CD4-positive, alpha-beta T cell treated with Interleukin-4 for 1 hour (primary cell): ENCODE measurements around the gene CYLC1.

Source experiments
- DNase-seq, 2 donors: peaks; one replicate each; pipeline ENCODE4 v3.0.0-alpha.2; 2020 to 2022

The CYLC1 gene

GRCh38 chrX:83860846-83861245 is at the start of gene CYLC1:
Gene CYLC1, plus strand, starts transcription at chrX:83861146. Its CDS starts 37 bp downstream, at chrX:83861183.
- no peak for DNase-seq

GRCh38 chrX:83819304-83819703 is 41.6 kb upstream of the CYLC1 start:
- no peak for DNase-seq

GRCh38 chrX:83829874-83830273 is 31.1 kb upstream of the CYLC1 start:
- no peak for DNase-seq

DNA sequence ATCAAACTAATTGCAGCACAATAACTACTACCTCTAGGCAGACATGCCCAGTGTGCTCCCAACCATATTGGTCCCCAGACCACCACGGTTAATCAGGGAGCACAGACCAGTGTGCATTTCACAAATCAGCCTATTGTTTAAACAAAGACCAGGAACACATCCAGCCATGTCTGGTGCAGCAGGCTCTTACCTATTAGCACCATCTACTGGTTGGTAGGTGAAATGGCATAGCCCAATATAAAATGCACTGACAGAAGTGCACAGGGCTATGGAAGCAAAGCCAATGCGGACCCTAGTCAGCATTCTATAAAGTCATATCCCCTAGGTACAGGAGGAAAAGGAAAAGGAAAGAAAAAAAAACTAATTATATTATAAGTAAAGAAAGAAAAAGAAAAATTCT is 15.5 kb upstream of the CYLC1 start:
- peak in 1 of 2 donors; percentile 3 for DNase-seq

DNA sequence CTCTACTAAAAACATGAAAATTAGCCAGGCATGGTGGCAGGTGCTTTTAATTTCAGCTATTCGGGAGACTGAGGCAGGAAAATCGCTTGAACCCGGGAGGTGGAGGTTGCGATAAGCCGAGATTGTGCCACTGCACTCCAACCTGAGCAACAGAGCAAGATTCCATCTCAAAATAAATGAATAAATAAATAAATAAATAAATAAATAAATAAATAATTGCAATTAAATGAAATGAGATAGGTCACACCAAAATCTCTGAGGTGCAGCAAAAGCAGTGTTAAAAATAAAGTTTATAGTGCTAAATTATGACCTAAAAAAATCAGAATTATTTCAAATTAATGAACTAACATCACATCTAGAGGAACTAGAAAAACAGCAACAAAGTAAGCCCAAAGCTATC is 13.6 kb upstream of the CYLC1 start:
- DNase-seq, result no peak

DNA sequence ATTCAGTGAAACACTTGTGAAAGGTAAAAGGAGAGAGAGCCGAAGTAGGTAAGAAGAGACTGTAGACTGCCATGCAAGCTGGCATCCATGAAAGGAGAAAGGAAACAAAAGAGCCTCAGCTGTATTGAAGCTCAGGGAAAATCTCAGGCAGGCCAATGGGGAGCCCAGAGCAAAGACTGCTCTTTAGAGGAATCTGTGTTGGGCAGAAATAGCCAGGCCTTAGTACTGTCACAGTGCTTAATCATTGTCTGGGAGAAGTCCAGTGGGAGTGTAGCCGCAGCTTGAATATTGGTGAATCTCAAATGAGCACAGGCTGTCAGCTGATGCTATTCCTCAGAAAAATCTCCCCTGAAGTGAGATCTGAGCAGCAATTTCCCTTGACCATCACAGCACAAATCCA is 27.6 kb downstream of the CYLC1 start:
- DNase-seq, result no peak

- no peak for DNase-seq
Observed at GRCh38 chrX:83892433-83892832, 31.5 kb downstream of the CYLC1 start.

DNA sequence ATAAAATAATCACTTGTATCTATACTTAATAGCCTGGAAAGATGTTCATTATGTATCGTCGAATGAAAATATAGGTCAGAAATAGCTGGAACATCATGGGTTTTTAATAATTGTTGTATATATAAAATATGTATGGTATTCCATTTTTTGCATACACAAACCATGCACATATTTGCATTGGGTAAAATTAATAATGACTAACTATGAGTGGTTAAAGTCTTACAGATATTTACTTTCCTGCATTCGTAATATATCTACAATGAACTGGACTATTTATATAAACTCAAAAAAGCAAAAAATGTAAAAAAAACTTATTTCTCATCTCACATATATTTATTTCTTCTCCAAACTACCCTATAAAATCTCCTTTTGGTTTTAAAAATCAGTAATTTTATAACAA is 46.0 kb downstream of the CYLC1 start:
- DNase-seq, result no peak

GRCh38 chrX:83916525-83916924 is 55.6 kb downstream of the CYLC1 start:
- DNase-seq, result no peak

DNA sequence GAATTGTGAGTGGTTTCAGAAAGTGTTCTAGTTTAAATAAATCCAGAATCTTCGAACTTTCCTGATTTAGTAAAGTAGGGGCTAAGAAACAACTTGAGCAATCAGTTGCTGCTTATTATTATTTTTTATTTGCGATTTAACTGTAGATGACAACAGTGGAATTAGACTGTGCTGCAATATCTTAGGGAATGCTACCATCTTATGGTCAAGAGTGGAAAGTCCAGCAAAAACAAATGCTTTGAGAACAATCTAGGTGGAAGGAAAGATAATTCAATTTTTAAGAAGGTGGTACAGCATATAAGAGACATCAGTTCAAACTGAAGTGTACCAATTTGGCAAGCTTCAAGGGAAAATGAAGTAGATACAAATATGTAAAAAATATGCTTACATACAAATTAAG is 73.3 kb downstream of the CYLC1 start:
- no peak for DNase-seq
